GM04504 (cell line): ENCODE results near the gene SLC35A3.
"Not testable (repeated sequence)": the region's sequence is repeated elsewhere in the genome, so short reads cannot be mapped to it uniquely, and the experiment has no call there.

Source experiments
- DNase-seq: peaks from one replicate; pipeline ENCODE4 v3.0.0-alpha.2; 2012; ENCODE audit warnings: low read depth

Gene SLC35A3

GRCh38 chr1:99975529-99975928, 5.7 kb downstream of the SLC35A3 start:
- DNase-seq: no peak

GRCh38 chr1:99977326-99977725, 7.5 kb downstream of the SLC35A3 start:
- not testable (repeated sequence) for DNase-seq

GRCh38 chr1:99978218-99978617, 8.4 kb downstream of the SLC35A3 start:
- no peak for DNase-seq

DNA sequence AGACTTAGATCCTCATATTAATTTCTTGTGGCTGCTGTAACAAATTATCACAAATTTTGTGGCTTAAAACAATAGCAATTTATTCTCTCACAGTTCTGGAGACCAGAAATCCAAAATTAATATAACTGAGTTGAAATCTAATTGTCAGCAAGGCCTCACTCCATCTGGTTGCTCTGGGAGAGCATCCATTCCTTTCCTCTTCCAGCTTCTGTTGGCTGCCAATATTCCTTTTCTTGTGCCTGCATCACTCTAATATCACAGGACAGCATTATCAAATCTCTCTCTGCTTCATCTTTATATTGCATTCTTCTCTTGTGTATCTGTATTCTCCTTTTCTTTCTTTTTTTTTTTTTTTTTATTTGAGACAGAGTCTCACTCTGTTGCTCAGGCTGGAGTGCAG, 9.3 kb downstream of the SLC35A3 start:
- no peak for DNase-seq

DNA sequence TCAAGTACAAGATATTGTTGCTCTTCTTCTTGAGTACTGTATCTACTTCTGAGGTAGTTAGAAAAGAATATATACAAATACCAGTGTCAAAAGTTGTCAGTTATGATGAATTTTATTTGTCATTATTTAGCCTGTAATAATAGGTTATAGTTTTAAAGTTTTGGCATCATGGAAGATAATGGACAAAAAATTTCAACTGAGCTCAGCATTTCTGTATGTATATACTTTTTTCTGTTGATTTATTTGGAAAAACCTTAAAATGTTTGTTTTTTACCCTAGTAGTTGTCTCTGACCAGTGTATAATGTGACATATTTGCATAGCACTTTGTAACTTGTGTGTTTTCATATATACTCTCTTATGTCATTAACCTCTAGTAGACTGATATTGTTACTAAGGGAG, 11.1 kb downstream of the SLC35A3 start:
- DNase-seq: no peak

DNA sequence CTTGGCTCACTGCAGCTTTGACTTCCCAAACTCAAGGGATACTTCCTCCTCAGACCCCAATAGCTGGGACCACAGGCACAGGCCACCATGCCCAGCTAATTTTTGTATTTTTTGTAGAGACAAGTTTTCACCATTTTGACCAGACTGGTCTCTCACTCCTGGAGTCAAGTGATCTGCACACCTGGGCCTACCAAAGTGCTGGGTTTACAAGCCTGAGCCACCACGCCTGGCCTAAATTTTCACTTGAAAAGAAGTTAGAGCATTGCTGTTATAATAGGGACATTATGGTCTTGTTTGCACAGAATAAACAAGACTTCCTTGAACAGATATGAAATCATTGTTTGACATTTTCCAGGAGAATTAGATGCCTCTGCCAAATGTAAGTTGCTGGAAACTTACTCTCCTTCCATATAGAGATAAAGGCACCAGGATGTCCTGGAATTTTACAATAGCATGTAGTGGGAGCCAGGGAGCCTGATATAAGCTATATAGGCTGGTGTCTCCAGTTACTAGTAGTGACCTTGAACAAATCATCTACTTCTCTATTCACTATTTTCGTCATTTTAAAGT, 16.9 kb downstream of the SLC35A3 start:
- no peak for DNase-seq

- no peak for DNase-seq
Observed at GRCh38 chr1:99988210-99988765, 18.5 kb downstream of the SLC35A3 start.

DNA sequence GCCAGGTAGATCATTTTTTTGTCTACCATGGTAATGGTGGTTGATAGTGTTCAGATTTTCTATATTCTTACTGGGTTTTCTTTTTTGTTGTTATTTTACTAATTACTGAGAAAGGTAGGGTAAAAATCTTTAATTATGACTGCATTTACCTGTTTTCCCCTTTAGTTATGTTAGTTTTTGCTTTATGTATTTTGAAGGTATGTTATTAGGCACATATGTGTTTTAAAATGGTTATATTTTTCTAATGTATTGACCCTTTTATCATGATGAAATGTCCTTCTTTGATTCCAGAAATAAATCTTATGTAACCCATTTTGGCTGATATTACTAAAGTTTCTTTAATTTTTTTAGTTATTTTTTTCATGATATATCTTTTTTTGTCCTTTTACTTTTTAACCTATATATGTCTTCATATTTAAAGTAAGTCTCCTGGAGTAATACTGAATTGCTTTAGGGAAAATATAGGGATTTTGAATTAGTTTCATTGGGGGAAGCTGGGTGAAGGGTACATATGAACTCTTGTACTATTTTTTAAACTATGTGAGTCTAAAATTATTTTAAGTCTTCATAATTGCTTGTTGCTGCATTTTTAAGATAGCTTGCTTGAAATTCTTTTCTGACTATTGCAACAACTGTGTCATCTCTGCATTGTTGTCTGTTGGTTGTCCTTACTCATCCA, 22.4 kb downstream of the SLC35A3 start:
- DNase-seq: no peak

- DNase-seq: no peak
Observed at GRCh38 chr1:99992760-99993467, 23.1 kb downstream of the SLC35A3 start.

- DNase-seq: no peak
Observed at GRCh38 chr1:99993468-99993845, 23.7 kb downstream of the SLC35A3 start.

DNA sequence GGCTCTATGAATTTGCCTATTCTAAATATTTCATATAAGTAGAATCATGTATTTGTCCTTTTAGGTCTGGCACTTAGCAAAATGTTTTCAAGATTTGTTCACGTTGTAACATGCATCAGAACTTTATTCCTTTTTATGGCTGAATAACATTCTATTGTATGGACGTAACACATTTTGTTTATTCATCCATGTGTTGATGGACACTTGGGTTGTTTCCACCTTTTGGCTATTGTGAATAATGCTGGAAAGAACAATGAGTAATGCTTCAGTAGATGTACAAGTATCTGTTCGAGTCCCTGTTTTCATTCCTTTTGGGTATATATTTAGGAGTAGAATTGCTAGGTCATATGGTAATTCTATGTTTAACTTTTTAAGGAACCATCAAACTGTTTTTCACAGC, 24.7 kb downstream of the SLC35A3 start:
- DNase-seq: no peak

GRCh38 chr1:99996951-99997350, 27.2 kb downstream of the SLC35A3 start:
- no peak for DNase-seq

DNA sequence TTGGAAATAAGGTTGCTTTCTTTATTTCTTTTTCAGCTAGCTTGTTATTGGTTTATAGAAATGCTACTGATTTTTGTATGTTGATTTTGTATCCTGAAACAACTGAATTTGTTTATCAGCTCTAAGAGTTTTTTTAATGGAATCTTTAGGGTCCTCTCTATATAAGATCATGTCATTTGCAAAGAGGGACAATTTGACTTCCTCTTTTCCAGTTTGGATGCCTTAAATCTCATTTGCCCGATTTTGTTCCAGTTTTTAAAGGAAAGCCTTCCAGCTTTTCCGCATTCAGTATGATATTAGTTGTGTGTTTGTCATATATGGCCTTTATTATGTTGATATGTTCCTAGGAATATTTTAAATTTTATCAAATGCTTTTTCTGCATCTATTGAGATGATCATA, 31.7 kb downstream of the SLC35A3 start:
- no peak for DNase-seq

GRCh38 chr1:100005424-100005823, 35.6 kb downstream of the SLC35A3 start:
- DNase-seq: no peak

DNA sequence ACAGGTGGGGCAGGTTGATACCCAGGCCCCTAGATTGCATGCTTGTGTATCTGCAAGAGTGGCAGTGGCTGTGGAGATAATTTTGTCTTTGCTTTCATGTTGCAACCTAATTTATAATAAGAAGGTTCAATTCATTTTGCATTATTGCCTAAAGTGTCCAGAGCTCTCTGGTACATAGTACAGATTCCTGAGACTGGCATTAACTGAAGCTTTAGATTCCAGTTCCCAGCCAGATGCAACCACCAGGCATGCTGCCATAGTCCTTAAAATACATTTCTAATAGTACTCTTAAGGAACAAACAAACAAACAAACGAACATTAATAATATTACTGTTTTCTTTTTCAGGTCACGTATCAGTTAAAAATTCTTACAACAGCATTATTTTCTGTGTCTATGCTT, 36.9 kb downstream of the SLC35A3 start:
- DNase-seq: no peak

DNA sequence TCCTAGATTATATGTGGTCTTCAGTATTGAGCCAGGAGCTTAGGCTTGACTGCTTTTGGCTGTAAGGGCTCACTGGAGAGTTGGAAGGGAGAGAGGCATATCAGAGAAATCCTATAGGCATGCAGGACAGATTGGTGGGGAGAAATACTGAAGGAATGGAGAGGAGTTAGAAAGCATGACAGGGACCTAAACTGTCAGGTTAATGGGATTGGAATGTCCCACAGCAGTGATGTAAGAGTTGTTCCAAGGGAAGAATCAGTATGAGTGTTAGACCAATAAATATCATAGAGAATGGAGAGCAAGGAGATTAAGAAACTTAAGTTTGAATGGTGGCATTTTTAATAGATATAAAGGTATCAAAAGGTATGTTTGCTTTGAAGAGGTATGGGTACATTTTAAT, 39.7 kb downstream of the SLC35A3 start:
- DNase-seq: peak; percentile 18

DNA sequence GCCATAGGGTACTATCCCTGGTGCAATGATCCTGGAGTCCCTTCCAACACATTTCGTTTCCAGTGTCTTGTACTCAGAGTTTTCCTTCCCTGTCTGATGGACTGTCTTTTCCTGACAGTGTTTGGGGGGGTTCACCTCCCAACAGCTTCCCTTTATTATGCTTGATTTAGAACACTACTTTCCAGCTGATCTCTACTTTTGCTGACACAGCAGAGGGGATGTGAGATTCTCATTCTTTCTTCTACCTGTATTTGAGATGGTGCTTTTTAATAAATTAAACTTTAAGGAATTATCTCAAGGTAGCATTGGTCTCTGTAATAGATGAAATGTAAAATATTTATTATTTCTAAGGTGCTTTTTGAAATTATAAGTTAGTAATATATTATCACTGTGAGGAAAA, 41.0 kb downstream of the SLC35A3 start:
- no peak for DNase-seq

DNA sequence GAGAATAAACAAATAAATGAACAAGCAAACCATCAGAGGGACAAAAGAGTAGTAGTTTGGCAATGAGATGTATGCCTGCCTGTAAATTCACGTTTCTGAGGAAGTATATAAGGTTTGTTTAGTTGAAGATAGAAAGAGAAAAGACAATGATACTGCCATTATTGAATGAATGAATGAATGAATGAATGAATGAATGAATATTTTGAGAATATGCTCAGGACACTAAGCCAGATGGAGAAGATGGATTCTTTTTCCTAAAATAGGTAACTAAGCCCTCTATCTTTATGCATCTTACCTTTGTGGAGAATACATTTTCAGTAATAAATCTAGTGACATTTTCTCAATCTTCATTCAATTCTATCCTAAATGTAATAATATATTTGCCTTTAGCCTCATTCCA, 49.4 kb downstream of the SLC35A3 start:
- no peak for DNase-seq

DNA sequence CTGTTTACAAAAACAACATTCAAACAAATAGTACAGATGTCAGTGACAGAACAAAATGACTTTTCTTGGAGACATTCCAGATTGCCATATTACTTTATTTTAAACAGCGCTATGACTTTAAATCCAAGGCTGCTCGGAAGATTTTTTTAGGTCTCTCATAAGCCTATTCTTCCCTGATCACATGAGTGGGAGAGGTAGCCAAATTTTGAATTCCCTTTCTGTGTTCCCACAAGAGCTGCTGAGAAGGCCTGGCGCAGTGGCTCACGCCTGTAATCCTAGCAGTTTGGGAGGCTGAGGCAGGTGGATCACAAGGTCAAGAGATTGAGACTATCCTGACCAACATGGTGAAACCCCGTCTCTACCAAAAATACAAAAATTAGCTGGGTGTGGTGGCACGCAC, 53.7 kb downstream of the SLC35A3 start:
- no peak for DNase-seq

GRCh38 chr1:100027212-100027611, 57.4 kb downstream of the SLC35A3 start:
- DNase-seq: no peak

DNA sequence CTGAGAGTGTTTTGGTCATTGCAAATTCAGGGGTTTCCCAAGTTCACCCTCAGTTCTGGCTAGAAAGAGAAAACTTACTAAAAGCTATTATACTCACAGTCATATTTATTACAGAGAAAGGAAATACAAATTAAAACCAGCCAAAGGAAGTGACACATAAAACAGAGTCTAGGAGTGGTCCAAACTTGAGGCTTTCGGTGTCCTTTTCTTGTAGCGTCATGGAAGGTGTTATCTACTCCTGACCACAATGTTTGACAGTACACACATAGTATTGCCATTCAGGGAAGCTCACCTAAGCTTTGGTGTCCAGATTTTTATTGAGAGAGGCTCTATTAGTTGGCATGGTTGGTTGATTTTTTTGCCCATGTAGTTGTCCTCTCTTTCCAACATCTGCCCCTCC, 59.0 kb downstream of the SLC35A3 start:
- DNase-seq: no peak

DNA sequence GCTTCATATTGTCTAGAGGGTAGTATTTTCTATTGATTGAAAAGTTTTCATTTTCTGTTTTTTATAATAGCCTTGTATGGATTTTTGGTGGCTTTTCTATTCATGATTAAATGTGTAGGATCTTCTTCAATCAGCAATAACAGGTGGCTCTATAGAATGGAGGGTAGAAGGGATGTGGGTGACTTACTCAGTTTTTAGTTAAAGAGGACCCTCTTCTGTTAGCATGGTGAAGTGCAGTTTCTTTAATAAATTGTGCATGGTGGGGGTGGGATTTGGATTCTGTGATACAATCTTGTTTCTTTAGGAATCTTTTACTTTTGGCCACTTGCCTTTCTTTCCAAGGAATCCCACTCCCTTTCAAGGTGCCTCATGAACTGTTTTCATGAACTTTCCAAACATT, 64.7 kb downstream of the SLC35A3 start:
- no peak for DNase-seq

- DNase-seq: no peak
Observed at GRCh38 chr1:100035214-100035613, 65.4 kb downstream of the SLC35A3 start.
